Measurements from ENCODE around the gene CSMD2.

- no peak for TF ChIP-seq CTCF (IDR thresholded peaks at IDR 0.05)
- TF ChIP-seq EZH2 (IDR thresholded peaks at IDR 0.05): no peak
Observed at GRCh38 chr1:33617451-33617850, 547.6 kb downstream of the CSMD2 start.

Measured in neural progenitor cell (in vitro differentiated cells).